Loucy (cell line): Measurements from ENCODE around the gene CABP7.

Experiments
- CTCF ChIP-seq: fragments of 200-600 bp; sonication (generic); conservative IDR thresholded peaks from 2 replicates; pipeline ENCODE4 v1.5.1; 2014; ENCODE audit warnings: mild to moderate bottlenecking, antibody characterized with exemption, low read length
- EZH2phosphoT487 ChIP-seq: fragments of 200-600 bp; IDR thresholded peaks from 2 replicates; pipeline ENCODE4 v1.6.1; 2018; ENCODE audit warnings: antibody characterized with exemption, mild to moderate bottlenecking, moderate library complexity, borderline replicate concordance

DNA sequence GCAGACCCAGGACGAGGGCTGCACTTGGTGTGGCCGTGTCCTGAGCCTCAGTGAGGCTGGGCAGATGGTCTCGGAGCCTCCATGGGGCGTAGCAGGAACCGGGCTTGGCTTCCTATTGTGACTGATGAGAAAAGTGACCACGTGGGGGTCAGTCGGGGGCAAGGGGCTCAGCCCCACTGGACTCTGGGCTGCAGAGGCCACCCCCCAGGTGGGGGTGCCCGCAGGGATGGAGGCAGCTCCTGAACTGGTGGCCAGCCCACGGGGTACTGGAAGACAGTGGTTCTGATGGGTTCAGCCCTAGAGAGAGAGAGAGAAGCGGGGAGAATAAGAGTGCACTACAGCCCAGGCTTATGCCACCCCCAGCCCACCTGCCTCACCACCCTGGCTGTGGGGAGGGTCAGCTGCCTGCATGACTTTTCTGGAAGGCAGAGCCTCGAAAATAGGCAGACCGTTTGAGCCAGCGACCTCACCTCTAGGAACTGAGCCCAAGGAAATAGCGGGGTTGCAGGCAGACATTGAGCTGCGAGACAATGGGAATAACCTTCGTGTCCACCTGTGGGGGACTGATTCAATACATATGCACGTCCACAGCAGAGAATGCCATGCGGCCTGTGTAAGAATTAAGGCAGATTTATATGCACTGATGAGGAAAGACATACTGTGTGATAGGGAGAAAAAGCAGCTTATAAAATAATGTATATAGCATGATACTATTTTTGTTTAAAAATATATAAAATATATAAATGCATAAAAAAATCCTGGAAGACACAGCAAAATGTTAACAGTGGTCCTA, 11.5 kb downstream of the CABP7 start:
- TF ChIP-seq CTCF (no peak), EZH2phosphoT487 (no peak)
